HUES48 (cell line): ENCODE results near the gene MADD.
A peak's percentile ranks its signal among the peaks of the same experiment; 100 is the strongest.

Source experiments
- H3K27ac ChIP-seq: one replicate; pipeline ENCODE4 v1.7.0; 2013; ENCODE audit warnings: low read depth, low read length, inconsistent platforms
- H3K27me3 ChIP-seq: 2 replicates; pipeline ENCODE4 v1.6.1; 2013; ENCODE audit warnings: mild to moderate bottlenecking, low read length; ENCODE audit not compliant: control insufficient read depth, insufficient read depth
- H3K36me3 ChIP-seq: 2 replicates; pipeline ENCODE4 v1.6.1; 2013; ENCODE audit warnings: low read length; ENCODE audit not compliant: control insufficient read depth, insufficient read depth
- H3K4me1 ChIP-seq: 2 replicates; pipeline ENCODE4 v1.6.1; 2013; ENCODE audit warnings: mild to moderate bottlenecking, low read length; ENCODE audit not compliant: control insufficient read depth, insufficient read depth
- H3K4me3 ChIP-seq: 2 replicates; pipeline ENCODE4 v1.5.1; 2013; ENCODE audit warnings: mild to moderate bottlenecking, low read depth, low read length
- H3K9ac ChIP-seq: 2 replicates; pipeline ENCODE4 v1.6.1; 2013; ENCODE audit warnings: mild to moderate bottlenecking, low read depth, low read length, moderate library complexity
- H3K9me3 ChIP-seq: 2 replicates; pipeline ENCODE4 v1.6.1; 2013; ENCODE audit warnings: low read length; ENCODE audit not compliant: control insufficient read depth, insufficient read depth

MADD gene

DNA sequence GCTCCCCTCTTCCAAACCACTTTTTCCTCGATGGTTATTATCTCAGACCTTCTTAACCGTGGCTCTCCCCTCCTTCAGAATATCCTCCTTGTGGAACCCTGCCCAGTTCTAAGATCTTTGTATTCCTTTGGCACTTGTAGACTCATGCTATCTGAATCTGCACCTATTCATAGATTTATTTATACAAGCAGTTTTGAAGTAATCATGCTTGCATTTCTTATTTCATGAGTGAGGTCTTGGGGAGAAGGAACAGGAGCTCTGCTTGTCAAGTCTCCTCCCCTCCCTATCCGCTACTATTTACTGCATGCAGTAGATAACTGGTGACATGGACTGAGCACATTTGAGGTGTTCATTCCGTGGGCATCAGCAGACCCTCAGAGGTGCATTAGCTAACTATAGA is 5.4 kb upstream of the MADD start:
- no peak overlapping the region for H3K9ac ChIP-seq
- no peaks in the 10 kb centered on the region for H3K27me3 ChIP-seq
- H3K9me3 ChIP-seq, result no peaks in the 10 kb centered on the region
- no peaks in the 10 kb centered on the region for H3K36me3 ChIP-seq
- no peak overlapping the region for H3K4me3 ChIP-seq
- peaks cover 18% of the 10 kb centered on the region for H3K4me1 ChIP-seq
- no peak overlapping the region for H3K27ac ChIP-seq

DNA sequence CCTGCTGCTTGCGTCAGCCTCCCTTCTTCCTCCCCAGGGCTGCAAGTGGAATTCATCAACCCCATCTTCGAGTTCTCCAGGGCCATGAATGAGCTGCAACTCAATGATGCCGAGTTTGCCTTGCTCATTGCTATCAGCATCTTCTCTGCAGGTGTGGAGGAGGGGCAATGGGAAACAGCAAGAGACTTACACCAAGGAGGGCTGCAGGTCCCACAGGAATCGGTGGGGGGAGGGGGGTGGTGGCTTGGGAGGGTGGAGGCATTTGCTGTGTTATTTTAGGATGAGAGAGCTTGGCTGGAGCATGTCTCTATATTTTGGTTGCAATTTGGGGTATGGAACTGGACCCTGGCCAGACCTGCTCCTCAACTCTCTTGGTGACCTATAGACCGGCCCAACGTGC is 2.1 kb upstream of the MADD start:
- no peaks in the 10 kb centered on the region for H3K9me3 ChIP-seq
- peak overlapping the region; percentile 95 for H3K27ac ChIP-seq
- H3K27me3 ChIP-seq, result no peaks in the 10 kb centered on the region
- H3K36me3 ChIP-seq, result no peaks in the 10 kb centered on the region
- H3K9ac ChIP-seq, result no peak overlapping the region
- peaks cover 33% of the 10 kb centered on the region for H3K4me1 ChIP-seq
- H3K4me3 ChIP-seq, result peak overlapping the region; percentile 94; the same call in 1 of the 2 replicates

DNA sequence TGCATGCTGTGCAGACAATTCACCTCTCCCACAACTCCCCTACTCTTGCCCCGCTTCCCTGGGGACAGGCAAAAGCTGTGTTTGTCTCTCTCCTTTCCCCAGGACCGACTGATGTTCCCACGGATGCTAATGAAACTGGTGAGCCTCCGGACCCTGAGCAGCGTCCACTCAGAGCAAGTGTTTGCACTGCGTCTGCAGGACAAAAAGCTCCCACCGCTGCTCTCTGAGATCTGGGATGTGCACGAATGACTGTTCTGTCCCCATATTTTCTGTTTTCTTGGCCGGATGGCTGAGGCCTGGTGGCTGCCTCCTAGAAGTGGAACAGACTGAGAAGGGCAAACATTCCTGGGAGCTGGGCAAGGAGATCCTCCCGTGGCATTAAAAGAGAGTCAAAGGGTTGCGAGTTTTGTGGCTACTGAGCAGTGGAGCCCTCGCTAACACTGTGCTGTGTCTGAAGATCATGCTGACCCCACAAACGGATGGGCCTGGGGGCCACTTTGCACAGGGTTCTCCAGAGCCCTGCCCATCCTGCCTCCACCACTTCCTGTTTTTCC is 1.4 kb upstream of the MADD start:
- Histone ChIP-seq H3K27me3 (no peaks in the 10 kb centered on the region), H3K9ac (no peak overlapping the region; the same call in 1 of the 2 replicates), H3K4me3 (peak overlapping the region; percentile 94), H3K36me3 (no peaks in the 10 kb centered on the region), H3K4me1 (peaks cover 33% of the 10 kb centered on the region), H3K9me3 (no peaks in the 10 kb centered on the region), H3K27ac (peak overlapping the region; percentile 95)

DNA sequence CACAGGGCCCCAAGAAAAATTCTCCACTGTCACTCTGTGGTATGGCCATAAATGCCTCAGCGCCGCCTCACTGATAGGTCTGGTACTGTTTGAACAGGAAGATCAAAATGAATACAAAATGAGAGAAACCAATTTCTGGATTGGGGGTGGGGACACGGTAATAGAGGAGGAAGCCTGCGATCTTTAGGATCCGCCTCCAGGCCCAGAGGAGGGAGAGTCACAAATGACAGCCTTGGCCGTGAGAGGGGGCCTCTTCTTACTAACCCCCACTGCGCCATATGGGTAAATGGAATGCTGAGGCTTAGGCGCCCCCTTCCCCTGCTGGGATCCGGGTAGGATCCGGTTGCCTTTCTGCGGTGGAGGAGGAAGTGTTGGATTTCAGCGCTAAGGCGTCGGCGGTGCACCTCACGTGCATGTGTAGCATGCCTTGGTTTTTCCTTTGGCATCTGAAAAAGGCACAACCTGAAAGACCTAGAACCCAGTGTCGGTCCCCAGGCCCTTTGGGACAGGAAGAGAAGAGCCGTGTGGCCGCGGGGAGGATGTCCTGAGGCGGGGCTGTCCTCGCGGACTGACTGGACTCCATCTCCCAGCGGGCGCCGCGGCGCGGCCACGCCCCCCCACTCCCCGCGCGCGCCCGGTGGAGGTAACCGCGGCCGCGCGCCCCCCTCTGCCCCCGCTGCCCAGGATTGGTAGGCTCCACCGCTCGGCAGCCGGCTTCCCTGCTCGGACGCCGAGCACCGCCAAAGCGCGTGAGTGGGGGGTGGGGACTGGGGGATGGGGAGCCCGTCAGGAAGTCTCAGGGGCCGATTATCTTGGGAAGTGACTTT is 718 bp upstream of the MADD start:
- Histone ChIP-seq H3K9me3 (no peaks in the 10 kb centered on the region), H3K4me3 (peak overlapping the region; percentile 94), H3K27me3 (no peaks in the 10 kb centered on the region), H3K27ac (peak overlapping the region; percentile 95), H3K4me1 (peaks cover 33% of the 10 kb centered on the region), H3K36me3 (peaks cover 6% of the 10 kb centered on the region; the same call in 1 of the 2 replicates), H3K9ac (peak overlapping the region; percentile 83)

DNA sequence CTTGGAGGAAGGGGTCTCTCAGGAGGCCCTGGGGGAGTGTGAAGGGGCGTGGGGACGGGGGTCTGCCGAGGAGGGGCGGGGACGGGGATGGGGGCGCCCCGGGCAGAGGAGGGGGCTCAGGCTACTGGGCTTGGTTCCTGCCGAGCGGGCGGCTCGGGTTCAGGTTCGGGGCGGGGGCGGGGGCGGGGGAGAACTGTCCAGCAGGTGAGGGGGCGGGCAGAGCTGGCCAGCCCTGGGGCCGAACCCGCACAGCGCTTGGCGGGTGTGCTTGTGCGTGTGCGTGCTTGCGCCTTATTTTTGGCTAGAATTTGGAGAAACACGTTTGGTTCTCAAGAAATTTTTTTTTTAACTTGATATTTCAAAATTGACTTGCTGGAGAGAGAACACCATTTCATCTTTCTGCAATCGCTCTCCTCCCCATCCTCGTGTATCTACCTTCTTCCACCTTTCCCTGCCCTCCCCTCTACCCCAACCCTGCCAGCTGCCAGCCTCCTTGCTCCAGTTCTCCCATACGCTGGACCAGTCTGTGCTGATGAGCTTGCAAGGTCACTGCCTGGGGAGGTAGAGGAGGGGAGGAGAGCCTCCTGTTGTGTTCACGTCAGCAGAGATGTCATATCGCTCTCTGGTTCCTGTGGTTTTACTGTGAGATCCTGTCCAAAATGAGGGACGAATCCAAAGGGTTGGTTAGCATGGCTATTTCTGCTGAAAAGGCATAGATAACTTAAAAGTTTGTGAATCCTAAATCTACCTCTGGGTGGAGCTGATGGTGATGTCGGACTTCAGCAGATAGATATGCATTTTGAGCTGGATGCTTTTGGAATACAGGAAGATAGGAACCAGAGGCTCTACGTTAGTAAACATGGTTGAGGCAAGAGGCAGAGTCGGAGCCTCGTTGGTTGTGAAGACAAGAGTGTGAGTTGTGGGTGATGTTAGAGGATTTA is 668 bp downstream of the MADD start:
- Histone ChIP-seq H3K27me3 (no peaks in the 10 kb centered on the region), H3K9me3 (no peaks in the 10 kb centered on the region), H3K36me3 (peaks cover 20% of the 10 kb centered on the region), H3K4me3 (peak overlapping the region; percentile 94), H3K27ac (peak overlapping the region; percentile 95), H3K4me1 (peaks cover 33% of the 10 kb centered on the region), H3K9ac (peak overlapping the region; percentile 8)

DNA sequence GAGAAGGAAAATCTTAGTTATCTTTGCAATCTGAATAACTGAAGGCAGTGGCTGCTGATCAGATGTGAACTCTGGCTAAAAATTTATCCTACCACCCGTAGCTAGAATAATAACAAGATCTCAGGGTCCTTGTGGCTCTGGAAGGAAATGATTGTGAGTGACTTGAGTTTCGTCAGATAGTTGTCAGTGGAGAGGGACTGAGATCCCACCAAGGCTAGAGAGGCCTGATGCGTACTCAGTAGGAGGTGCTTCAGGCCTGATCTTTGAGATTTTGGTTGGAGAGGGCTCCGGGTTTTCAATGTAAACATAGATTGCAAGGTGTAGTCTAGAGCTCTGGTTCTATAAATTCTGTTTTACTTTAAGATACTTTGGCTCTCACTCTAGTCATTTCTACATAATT is 1.4 kb downstream of the MADD start:
- Histone ChIP-seq H3K27me3 (no peaks in the 10 kb centered on the region), H3K27ac (no peak overlapping the region), H3K4me1 (peaks cover 33% of the 10 kb centered on the region), H3K4me3 (peak overlapping the region; percentile 76; the same call in 1 of the 2 replicates), H3K9me3 (no peaks in the 10 kb centered on the region), H3K9ac (no peak overlapping the region), H3K36me3 (peaks cover 27% of the 10 kb centered on the region)

DNA sequence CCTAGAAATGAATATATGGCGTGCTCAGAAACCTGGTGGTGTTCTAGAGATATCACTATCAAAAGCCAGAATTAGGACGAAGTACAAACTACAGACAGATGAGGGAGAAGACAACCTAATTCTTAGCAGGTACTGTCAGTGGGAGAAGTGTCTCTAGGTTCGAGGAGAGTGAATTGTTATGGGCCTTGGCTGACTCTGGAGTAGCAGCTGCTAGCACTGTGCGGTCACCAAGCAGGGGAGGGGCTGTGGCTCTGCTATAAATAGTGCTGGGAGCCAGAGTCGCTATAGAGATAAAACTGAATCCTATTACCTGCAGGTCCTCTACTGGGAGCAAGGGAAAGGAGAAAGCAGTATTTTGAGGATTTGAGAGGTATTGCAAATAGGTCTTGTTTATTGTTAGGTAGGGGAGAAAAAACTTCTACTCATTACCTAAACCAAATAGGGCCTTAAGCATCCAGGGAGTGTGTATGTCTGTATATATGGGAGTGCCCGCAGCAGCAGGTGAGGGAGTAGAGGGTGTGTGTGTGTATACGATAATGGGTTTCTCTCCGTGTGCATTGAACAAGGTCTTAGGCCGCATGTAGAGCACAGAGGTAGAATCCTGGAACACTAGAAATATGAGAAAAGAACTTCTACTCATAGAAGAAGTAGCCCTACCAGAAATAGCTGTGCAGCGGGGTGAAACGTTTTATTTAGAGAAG is 2.2 kb downstream of the MADD start:
- peaks cover 33% of the 10 kb centered on the region for H3K4me1 ChIP-seq
- no peaks in the 10 kb centered on the region for H3K9me3 ChIP-seq
- peaks cover 35% of the 10 kb centered on the region for H3K36me3 ChIP-seq
- no peaks in the 10 kb centered on the region for H3K27me3 ChIP-seq
- H3K27ac ChIP-seq, result no peak overlapping the region
- no peak overlapping the region for H3K4me3 ChIP-seq
- H3K9ac ChIP-seq, result no peak overlapping the region

DNA sequence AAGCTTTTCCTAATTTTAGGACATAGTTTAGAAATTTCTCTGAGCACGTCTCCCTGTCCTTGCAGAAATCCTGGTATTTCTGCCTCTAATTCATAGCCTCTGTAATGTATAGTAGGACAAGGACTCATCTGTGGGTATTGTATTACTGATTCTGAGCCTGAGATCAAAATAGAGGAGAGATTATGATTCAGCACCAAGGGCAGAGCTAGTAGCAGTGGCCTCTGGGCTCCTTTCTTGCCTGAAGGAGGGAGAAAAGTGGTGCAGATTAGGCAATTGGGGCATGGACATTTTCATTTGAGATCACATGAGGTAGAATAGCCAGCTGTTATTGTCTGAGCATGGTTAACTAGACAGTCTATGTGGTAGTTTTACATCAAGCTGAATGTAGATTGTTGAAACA is 2.8 kb downstream of the MADD start:
- Histone ChIP-seq H3K9me3 (no peaks in the 10 kb centered on the region), H3K9ac (no peak overlapping the region), H3K27me3 (no peaks in the 10 kb centered on the region), H3K36me3 (peaks cover 41% of the 10 kb centered on the region), H3K4me3 (no peak overlapping the region), H3K4me1 (peaks cover 29% of the 10 kb centered on the region), H3K27ac (no peak overlapping the region)

DNA sequence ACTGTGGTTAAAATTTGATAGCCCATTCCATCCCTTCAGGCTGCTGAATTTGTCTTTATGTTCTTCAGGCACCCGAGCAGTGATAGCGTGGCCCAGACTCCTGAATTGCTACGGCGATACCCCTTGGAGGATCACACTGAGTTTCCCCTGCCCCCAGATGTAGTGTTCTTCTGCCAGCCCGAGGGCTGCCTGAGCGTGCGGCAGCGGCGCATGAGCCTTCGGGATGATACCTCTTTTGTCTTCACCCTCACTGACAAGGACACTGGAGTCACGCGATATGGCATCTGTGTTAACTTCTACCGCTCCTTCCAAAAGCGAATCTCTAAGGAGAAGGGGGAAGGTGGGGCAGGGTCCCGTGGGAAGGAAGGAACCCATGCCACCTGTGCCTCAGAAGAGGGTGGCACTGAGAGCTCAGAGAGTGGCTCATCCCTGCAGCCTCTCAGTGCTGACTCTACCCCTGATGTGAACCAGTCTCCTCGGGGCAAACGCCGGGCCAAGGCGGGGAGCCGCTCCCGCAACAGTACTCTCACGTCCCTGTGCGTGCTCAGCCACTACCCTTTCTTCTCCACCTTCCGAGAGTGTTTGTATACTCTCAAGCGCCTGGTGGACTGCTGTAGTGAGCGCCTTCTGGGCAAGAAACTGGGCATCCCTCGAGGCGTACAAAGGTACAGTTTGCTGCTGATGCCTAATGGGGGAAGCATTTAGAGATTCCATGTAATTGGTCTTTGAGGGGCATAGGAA is 4.7 kb downstream of the MADD start:
- Histone ChIP-seq H3K4me1 (peaks cover 15% of the 10 kb centered on the region), H3K9me3 (no peaks in the 10 kb centered on the region), H3K27ac (no peak overlapping the region), H3K4me3 (no peak overlapping the region), H3K36me3 (peaks cover 59% of the 10 kb centered on the region), H3K27me3 (no peaks in the 10 kb centered on the region), H3K9ac (no peak overlapping the region)

DNA sequence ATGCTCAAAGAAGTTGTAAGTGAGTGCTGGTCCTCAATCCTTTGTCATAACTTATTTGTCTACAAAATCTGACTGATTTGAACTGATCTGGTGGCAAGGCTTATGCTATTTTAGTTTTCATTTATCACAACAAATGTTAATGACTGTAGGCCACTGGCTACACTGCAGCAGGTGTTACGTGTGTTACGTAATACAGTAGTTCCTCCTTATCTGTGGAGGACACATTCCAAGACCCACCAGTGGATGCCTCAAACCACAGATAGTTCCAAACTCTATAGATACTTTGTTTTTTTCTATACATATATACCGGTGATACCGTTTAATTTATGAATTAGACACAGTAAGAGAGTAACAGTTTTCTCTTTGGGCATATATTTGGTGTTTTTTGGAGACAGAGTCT is 7.0 kb downstream of the MADD start:
- no peak overlapping the region for H3K9ac ChIP-seq
- H3K27ac ChIP-seq, result no peak overlapping the region
- no peaks in the 10 kb centered on the region for H3K9me3 ChIP-seq
- H3K4me3 ChIP-seq, result no peak overlapping the region
- H3K4me1 ChIP-seq, result 0 out of 2 replicates have a peak, but pooled peaks cover 1% of the 10 kb centered on the region
- peaks cover 81% of the 10 kb centered on the region for H3K36me3 ChIP-seq
- no peaks in the 10 kb centered on the region for H3K27me3 ChIP-seq
